ENCODE data around the gene MUSK.

DNA sequence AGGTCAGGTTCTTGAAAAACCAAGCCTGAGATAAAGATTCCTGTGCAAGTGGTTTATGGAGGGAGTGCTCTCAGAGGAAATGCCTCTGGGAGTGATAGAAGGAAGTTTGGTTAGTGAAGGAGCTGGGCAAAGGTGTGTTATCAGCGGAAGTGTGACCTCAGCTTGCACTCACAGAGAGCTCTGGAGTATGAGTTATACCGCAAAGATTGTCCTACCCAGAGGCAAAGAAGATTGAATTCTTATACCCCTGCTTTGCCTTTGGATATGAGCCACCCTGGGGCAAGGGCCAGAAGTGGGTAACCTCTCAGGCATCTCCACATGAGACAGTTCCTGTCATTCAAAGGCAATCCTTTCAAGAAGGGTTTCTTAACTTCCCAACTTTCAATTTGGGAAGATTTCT, 145.6 kb downstream of the MUSK start:
- no peak for TF ChIP-seq POLR2A (IDR thresholded peaks at IDR 0.05)
- TF ChIP-seq, protein P1, sequence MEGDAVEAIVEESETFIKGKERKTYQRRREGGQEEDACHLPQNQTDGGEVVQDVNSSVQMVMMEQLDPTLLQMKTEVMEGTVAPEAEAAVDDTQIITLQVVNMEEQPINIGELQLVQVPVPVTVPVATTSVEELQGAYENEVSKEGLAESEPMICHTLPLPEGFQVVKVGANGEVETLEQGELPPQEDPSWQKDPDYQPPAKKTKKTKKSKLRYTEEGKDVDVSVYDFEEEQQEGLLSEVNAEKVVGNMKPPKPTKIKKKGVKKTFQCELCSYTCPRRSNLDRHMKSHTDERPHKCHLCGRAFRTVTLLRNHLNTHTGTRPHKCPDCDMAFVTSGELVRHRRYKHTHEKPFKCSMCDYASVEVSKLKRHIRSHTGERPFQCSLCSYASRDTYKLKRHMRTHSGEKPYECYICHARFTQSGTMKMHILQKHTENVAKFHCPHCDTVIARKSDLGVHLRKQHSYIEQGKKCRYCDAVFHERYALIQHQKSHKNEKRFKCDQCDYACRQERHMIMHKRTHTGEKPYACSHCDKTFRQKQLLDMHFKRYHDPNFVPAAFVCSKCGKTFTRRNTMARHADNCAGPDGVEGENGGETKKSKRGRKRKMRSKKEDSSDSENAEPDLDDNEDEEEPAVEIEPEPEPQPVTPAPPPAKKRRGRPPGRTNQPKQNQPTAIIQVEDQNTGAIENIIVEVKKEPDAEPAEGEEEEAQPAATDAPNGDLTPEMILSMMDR (IDR thresholded peaks at IDR 0.05) = no peak
